Stimulated activated CD4-positive, alpha-beta T cell treated with anti-CD3 and anti-CD28 coated beads, Interleukin-12 subunit alpha, Interleukin-12 subunit beta, amount 100 ng/mL, for 48 hours (primary cell): ENCODE data around the gene HTT-AS.
A peak's percentile ranks its signal among the peaks of the same experiment; 100 is the strongest.
"Not testable (repeated sequence)": the region's sequence is repeated elsewhere in the genome, so short reads cannot be mapped to it uniquely, and the experiment has no call there.

ENCODE experiments used
- DNase-seq, 3 donors: peaks; one replicate each; pipeline ENCODE4 v3.0.0-alpha.2; 2020; ENCODE audit warnings: low read depth in 2 of 3, low spot score in 1 of 3

Gene HTT-AS

GRCh38 chr4:3051141-3051897 lies 23.0 kb downstream of the HTT-AS start:
- DNase-seq, result not testable (repeated sequence)

GRCh38 chr4:3047464-3048286 lies 26.7 kb downstream of the HTT-AS start:
- peak; percentile 74 to 75 (median 74) for DNase-seq

- DNase-seq, result no peak
Observed at GRCh38 chr4:3046623-3047022, 27.7 kb downstream of the HTT-AS start.

- no peak for DNase-seq
Observed at GRCh38 chr4:3046162-3046561, 28.2 kb downstream of the HTT-AS start.

GRCh38 chr4:3044870-3045819 lies 29.2 kb downstream of the HTT-AS start:
- DNase-seq, result peak; percentile 37 to 51 (median 47)

GRCh38 chr4:3043282-3044020 lies 30.9 kb downstream of the HTT-AS start:
- DNase-seq, result no peak

- no peak for DNase-seq
Observed at GRCh38 chr4:3042226-3042625, 32.1 kb downstream of the HTT-AS start.

GRCh38 chr4:3041192-3042142 lies 32.9 kb downstream of the HTT-AS start:
- DNase-seq, result peak in 1 of 3 donors; percentile 20

GRCh38 chr4:3040452-3041191 lies 33.7 kb downstream of the HTT-AS start:
- DNase-seq, result no peak

- no peak for DNase-seq
Observed at GRCh38 chr4:3039706-3040366, 34.5 kb downstream of the HTT-AS start.

GRCh38 chr4:3037957-3038461 lies 36.3 kb downstream of the HTT-AS start:
- no peak for DNase-seq

- DNase-seq, result no peak
Observed at GRCh38 chr4:3036131-3036952, 38.0 kb downstream of the HTT-AS start.

GRCh38 chr4:3035674-3036073 lies 38.7 kb downstream of the HTT-AS start:
- DNase-seq, result no peak

- DNase-seq, result no peak
Observed at GRCh38 chr4:3035249-3035648, 39.1 kb downstream of the HTT-AS start.

GRCh38 chr4:3034231-3034630 lies 40.1 kb downstream of the HTT-AS start:
- DNase-seq, result no peak

GRCh38 chr4:3031357-3032082 lies 42.8 kb downstream of the HTT-AS start:
- DNase-seq, result no peak
